NCI-H1436 (cell line): Measurements from ENCODE around the gene CSTA.

Experiments used
- DNase-seq: peaks from one replicate; lab custom pipeline; 2025; lab: John Stamatoyannopoulos, UW

The CSTA gene

GRCh38 chr3:122324871-122325323 is at the start of gene CSTA:
TSS of gene CSTA (plus strand) at chr3:122325248. CDS start at chr3:122325293, 45 bp downstream.
- DNase-seq, result no peak

DNA sequence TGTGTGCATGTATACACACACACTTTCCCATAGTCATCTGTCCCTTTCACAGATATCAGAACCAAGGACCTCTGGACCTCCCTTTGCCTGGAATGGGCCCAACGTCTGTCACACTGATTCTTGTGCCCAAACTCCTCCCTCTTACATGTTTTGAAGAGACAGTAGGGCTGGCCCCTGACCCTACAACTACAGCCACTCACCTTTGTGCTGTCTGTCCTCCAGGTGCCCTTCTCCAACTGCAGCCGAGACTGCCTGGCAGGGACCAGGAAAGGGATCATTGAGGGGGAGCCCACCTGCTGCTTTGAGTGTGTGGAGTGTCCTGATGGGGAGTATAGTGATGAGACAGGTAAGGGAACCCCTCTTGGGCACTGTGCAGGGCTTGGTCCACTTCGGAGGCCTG is 43.2 kb upstream of the CSTA start:
- no peak for DNase-seq

DNA sequence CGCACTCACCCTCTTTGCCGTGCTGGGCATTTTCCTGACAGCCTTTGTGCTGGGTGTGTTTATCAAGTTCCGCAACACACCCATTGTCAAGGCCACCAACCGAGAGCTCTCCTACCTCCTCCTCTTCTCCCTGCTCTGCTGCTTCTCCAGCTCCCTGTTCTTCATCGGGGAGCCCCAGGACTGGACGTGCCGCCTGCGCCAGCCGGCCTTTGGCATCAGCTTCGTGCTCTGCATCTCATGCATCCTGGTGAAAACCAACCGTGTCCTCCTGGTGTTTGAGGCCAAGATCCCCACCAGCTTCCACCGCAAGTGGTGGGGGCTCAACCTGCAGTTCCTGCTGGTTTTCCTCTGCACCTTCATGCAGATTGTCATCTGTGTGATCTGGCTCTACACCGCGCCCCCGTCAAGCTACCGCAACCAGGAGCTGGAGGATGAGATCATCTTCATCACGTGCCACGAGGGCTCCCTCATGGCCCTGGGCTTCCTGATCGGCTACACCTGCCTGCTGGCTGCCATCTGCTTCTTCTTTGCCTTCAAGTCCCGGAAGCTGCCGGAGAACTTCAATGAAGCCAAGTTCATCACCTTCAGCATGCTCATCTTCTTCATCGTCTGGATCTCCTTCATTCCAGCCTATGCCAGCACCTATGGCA is 41.1 kb upstream of the CSTA start:
- no peak for DNase-seq

- no peak for DNase-seq
Measured at GRCh38 chr3:122284486-122284885, 40.6 kb upstream of the CSTA start.

GRCh38 chr3:122294359-122294758 is 30.7 kb upstream of the CSTA start:
- DNase-seq, result no peak

GRCh38 chr3:122295266-122296062 is 29.6 kb upstream of the CSTA start:
- no peak for DNase-seq

- DNase-seq, result no peak
Measured at GRCh38 chr3:122298239-122298638, 26.8 kb upstream of the CSTA start.

- DNase-seq, result no peak
Measured at GRCh38 chr3:122299215-122299614, 25.8 kb upstream of the CSTA start.

DNA sequence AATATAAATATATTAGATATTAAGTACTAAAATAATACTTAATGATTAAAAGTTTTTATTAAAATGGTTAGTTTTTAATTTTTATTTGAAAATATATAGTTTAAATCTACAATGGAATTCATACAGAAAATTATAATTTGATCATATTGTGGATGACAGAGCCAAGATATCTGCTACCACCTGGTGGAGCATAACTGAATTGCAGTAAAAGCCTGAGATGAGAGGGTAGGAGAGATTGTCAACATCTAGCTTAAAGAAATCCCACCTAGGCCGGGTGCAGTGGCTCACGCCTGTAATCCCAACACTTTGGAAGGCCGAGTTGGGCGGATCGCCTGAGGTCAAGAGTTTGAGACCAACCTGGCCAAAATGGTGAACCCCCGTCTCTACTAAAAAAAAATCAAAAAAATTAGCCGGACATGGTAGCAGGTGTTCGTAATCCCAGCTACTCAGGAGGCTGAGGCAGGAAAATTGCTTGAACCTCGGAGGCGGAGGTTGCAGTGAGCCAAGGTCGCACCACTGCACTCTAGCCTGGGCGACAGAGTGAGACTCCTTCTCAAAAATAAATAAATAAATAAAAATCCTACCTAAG is 25.1 kb upstream of the CSTA start:
- DNase-seq, result no peak

GRCh38 chr3:122301063-122301462 is 24.0 kb upstream of the CSTA start:
- no peak for DNase-seq

- no peak for DNase-seq
Measured at GRCh38 chr3:122305818-122306621, 19.0 kb upstream of the CSTA start.

GRCh38 chr3:122306622-122306953 is 18.5 kb upstream of the CSTA start:
- DNase-seq, result no peak

DNA sequence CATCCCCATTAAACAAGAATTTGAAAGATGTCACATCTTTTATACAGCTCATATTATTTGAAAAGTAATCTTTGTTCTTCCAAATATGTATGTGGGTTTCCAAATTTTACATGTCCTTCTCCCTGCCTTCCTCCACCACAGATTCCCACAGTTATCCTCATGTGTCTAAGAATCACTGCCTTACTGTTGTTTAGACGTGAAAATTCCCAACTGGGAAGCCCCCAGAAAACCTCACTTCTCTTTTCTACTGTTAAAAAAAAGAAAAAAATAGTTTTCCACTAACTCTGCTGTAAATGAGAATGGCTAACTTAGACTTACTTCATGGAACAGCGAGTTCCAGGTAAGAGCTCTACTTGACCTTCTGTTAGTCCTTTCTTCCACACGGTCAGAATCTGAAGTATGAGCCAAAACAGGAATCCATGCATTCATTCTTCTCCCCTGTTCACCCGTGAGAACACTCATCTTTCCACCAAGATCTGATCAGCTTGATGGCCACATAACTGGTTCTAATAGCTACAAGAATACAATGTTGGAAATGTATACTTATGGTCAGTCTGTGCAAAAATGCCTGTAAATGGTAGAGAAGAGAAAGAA is 17.9 kb upstream of the CSTA start:
- DNase-seq, result no peak

- DNase-seq, result no peak
Measured at GRCh38 chr3:122307976-122308375, 17.1 kb upstream of the CSTA start.

GRCh38 chr3:122310361-122310760 is 14.7 kb upstream of the CSTA start:
- no peak for DNase-seq

DNA sequence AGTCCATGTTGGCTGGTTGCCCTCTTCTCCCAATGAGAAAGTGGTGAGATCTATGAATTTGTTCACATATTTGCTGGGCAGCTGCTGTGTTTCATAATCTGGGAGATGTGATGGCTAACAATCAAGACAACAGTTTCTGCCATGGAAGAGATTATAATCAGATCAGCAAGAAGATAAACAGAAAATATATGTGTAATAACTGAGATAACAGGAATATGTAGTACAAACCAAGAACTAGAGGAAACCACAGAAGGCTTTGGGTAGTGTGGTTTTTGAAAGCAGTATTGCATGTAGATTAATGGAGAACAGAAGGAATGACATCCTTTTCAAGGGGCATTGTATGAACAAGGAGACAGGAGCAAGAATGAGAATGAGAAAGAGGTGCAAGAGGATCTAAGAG is 12.2 kb upstream of the CSTA start:
- DNase-seq, result no peak

- no peak for DNase-seq
Measured at GRCh38 chr3:122313281-122313680, 11.8 kb upstream of the CSTA start.

- DNase-seq, result no peak
Measured at GRCh38 chr3:122314228-122314876, 10.7 kb upstream of the CSTA start.

DNA sequence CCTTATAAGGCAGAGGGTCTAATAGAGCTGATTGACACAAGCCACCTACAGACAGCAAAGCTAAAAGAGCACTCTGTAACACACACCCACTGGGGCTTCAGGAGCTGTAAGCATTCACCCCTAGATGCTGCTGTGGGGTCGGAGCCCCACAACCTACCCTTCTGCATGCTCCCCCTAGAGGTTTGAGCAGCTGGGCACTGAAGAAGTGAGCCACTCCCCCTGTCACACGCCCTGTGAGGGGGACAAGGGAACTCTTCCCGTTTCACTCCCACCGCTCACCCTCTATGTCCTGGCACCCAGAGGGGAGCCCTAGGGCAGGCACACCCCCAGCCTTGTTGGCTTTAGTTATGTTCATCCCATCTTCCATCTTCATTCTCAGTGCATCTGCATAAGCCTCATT is 9.4 kb upstream of the CSTA start:
- DNase-seq, result no peak

- no peak for DNase-seq
Measured at GRCh38 chr3:122316368-122316767, 8.7 kb upstream of the CSTA start.

DNA sequence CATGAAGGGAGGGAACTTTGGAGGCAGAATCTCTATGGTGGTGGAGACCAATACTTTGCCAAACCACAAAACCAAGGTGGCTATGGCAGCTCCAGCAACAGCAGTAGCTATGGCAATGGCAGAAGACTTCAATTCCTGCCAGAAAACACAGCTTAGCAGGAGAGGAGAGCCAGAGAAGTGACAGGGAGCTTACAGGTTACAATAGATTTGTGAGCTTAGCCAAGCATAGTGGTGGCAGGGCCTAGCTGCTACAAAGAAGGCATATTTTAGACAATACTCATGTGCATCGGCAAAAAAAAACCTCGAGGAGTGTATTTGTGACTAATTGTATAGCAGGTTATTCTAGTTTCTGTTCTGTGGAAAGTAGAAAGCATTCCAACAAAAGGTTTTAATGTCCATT is 6.4 kb upstream of the CSTA start:
- no peak for DNase-seq
